ENCODE data around the gene CORO6. TPM values are rescaled to one million over a fixed set of nuclear protein-coding genes. Genes with fewer than 3 reads are reported as not detected.
A peak's percentile ranks its signal among the peaks of the same experiment; 100 is the strongest.

Gene CORO6
- polyA plus RNA-seq, 1 donor (not counting 4 experiments of a cell fraction or from before 2014, with no cell fraction given): 20.5 TPM

GRCh38 chr17:29572691-29573557, 49.8 kb downstream of the CORO6 start:
- peaks cover 5% of the 10 kb centered on the region for H4K20me1 ChIP-seq (ENCODE audit: control insufficient read depth, extremely low read depth, insufficient read depth, low read length)
- DNase-seq (ENCODE audit: low read depth, low spot score) (no peak), FAIRE-seq (no peak)
- dilution Hi-C loops (cut with MboI; ENCODE audit: extremely low pct_ligation_motif_present, low sequenced_read_pairs): no loop called here
- no peak overlapping the region for H3K27ac ChIP-seq (ENCODE audit: control insufficient read depth, insufficient read depth, low read length)
- H3K4me1 ChIP-seq (ENCODE audit: control insufficient read depth, extremely low read depth, insufficient read depth, low read length): peaks cover 10% of the 10 kb centered on the region
- H3K9me1 ChIP-seq (ENCODE audit: control insufficient read depth, extremely low read depth, insufficient read depth, low read length): no peaks in the 10 kb centered on the region
- H3K9me3 ChIP-seq (ENCODE audit: control insufficient read depth, low read depth, low read length): no peaks in the 10 kb centered on the region
- peaks cover 13 to 37% of the 10 kb centered on the region in 2 experiments for H3K36me3 ChIP-seq (ENCODE audit: control insufficient read depth in 2 of 2, extremely low read depth in 1 of 2, insufficient read depth in 2 of 2, low read length in 2 of 2)
- H3K4me3 ChIP-seq (ENCODE audit: control insufficient read depth in 2 of 3, extremely low read depth in 1 of 3, insufficient read depth in 2 of 3, low read depth in 1 of 3, low read length in 3 of 3): no peak overlapping the region
- H3K79me2 ChIP-seq (ENCODE audit: control insufficient read depth, insufficient read depth, low read length): no peaks in the 10 kb centered on the region
- no peaks in the 10 kb centered on the region for H3K27me3 ChIP-seq (ENCODE audit: control insufficient read depth, extremely low read depth, insufficient read depth, low read length)
- H3K4me2 ChIP-seq (ENCODE audit: control insufficient read depth, extremely low read depth, insufficient read depth, low read depth, low read length): no peak overlapping the region
- no peak overlapping the region for H2AFZ ChIP-seq (ENCODE audit: control insufficient read depth, low read length)
- TF ChIP-seq, protein P1, sequence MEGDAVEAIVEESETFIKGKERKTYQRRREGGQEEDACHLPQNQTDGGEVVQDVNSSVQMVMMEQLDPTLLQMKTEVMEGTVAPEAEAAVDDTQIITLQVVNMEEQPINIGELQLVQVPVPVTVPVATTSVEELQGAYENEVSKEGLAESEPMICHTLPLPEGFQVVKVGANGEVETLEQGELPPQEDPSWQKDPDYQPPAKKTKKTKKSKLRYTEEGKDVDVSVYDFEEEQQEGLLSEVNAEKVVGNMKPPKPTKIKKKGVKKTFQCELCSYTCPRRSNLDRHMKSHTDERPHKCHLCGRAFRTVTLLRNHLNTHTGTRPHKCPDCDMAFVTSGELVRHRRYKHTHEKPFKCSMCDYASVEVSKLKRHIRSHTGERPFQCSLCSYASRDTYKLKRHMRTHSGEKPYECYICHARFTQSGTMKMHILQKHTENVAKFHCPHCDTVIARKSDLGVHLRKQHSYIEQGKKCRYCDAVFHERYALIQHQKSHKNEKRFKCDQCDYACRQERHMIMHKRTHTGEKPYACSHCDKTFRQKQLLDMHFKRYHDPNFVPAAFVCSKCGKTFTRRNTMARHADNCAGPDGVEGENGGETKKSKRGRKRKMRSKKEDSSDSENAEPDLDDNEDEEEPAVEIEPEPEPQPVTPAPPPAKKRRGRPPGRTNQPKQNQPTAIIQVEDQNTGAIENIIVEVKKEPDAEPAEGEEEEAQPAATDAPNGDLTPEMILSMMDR (optimal IDR thresholded peaks at IDR 0.05 in 1 of 3, IDR thresholded peaks at IDR 0.05 in 1 of 3, conservative IDR thresholded peaks at IDR 0.05 in 1 of 3; ENCODE audit: extremely low read depth in 1 of 3, insufficient read depth in 2 of 3, low read length in 3 of 3): peak in 1 of 3 experiments; percentile 47
- TF ChIP-seq EZH2 (IDR thresholded peaks at IDR 0.05; ENCODE audit: low read length): no peak
- no peak overlapping the region for H3K9ac ChIP-seq (ENCODE audit: control insufficient read depth, extremely low read depth, insufficient read depth, low read length)

DNA sequence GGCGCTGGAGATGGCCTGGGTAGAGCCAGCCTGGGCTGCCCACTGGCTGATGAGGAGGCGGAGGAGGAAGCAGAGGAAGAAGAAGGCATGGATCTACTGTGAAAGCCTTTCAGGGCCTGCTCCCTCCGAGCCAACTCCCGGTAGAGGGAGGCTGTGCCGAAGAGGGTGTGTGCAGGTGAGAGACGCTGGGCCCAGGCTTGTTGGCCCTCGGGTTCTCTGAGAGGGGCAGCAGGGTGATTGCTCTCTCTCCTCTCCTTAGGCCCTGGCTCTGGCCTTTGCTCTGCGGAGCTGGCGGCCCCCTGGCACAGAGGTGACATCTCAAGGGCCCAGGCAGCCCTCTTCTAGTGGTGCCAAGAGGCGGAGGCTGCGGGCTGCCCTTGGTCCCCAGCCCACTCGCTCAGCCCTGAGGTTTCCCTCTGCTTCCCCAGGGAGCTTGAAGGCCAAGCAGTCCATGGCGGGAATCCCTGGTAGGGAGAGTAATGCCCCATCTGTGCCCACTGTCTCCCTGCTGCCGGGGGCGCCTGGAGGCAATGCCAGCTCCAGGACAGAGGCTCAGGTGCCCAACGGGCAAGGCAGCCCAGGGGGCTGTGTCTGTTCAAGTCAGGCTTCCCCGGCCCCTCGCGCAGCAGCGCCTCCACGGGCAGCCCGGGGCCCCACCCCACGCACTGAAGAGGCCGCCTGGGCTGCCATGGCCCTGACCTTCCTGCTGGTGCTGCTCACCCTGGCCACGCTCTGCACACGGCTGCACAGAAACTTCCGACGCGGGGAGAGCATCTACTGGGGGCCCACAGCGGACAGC, 50.6 kb downstream of the CORO6 start:
- no peak overlapping the region for H3K9ac ChIP-seq (ENCODE audit: control insufficient read depth, extremely low read depth, insufficient read depth, low read length)
- H3K4me1 ChIP-seq (ENCODE audit: control insufficient read depth, extremely low read depth, insufficient read depth, low read length): peaks cover 10% of the 10 kb centered on the region
- H2AFZ ChIP-seq (ENCODE audit: control insufficient read depth, low read length): no peak overlapping the region
- no peaks in the 10 kb centered on the region for H3K27me3 ChIP-seq (ENCODE audit: control insufficient read depth, extremely low read depth, insufficient read depth, low read length)
- no peaks in the 10 kb centered on the region for H3K79me2 ChIP-seq (ENCODE audit: control insufficient read depth, insufficient read depth, low read length)
- peaks cover 5% of the 10 kb centered on the region for H4K20me1 ChIP-seq (ENCODE audit: control insufficient read depth, extremely low read depth, insufficient read depth, low read length)
- H3K4me2 ChIP-seq (ENCODE audit: control insufficient read depth, extremely low read depth, insufficient read depth, low read depth, low read length): no peak overlapping the region
- no peaks in the 10 kb centered on the region for H3K9me1 ChIP-seq (ENCODE audit: control insufficient read depth, extremely low read depth, insufficient read depth, low read length)
- dilution Hi-C loops (cut with MboI; ENCODE audit: extremely low pct_ligation_motif_present, low sequenced_read_pairs): no loop called here
- DNase-seq (ENCODE audit: low read depth, low spot score) (no peak), FAIRE-seq (no peak)
- TF ChIP-seq, protein P1 (optimal IDR thresholded peaks at IDR 0.05 in 1 of 3, IDR thresholded peaks at IDR 0.05 in 1 of 3, conservative IDR thresholded peaks at IDR 0.05 in 1 of 3; ENCODE audit: extremely low read depth in 1 of 3, insufficient read depth in 2 of 3, low read length in 3 of 3): no peak
- TF ChIP-seq EZH2 (IDR thresholded peaks at IDR 0.05; ENCODE audit: low read length): no peak
- H3K36me3 ChIP-seq (ENCODE audit: control insufficient read depth in 2 of 2, extremely low read depth in 1 of 2, insufficient read depth in 2 of 2, low read length in 2 of 2): peaks cover 8 to 29% of the 10 kb centered on the region in 2 experiments
- no peak overlapping the region for H3K27ac ChIP-seq (ENCODE audit: control insufficient read depth, insufficient read depth, low read length)
- H3K9me3 ChIP-seq (ENCODE audit: control insufficient read depth, low read depth, low read length): no peaks in the 10 kb centered on the region
- no peak overlapping the region for H3K4me3 ChIP-seq (ENCODE audit: control insufficient read depth in 2 of 3, extremely low read depth in 1 of 3, insufficient read depth in 2 of 3, low read depth in 1 of 3, low read length in 3 of 3)

All from keratinocyte (primary cell).